HepG2 (cell line): Measurements from ENCODE around the gene STUB1. TPM values are rescaled to one million over a fixed set of nuclear protein-coding genes. Genes with fewer than 3 reads are reported as not detected.
A peak's percentile ranks its signal among the peaks of the same experiment; 100 is the strongest.

Experiments
- ARHGAP35 ChIP-seq: sonication (generic); formaldehyde crosslinking; IDR thresholded peaks from 2 replicates; pipeline ENCODE4 v1.9.0; 2022; ENCODE audit warnings: mild to moderate bottlenecking, inconsistent platforms, moderate library complexity, missing genetic modification reagents, borderline replicate concordance
- CEBPB ChIP-seq: IDR thresholded peaks from 2 replicates; pipeline ENCODE4 v1.6.1; 2011; ENCODE audit warnings: low read depth, low read length, improper control_type of control experiment, borderline replicate concordance
- FIP1L1 ChIP-seq: fragments of 200-400 bp; formaldehyde crosslinking; IDR thresholded peaks from 2 replicates; pipeline ENCODE4 v1.6.1; 2018; ENCODE audit warnings: low read depth, mild to moderate bottlenecking, low read length, moderate library complexity, borderline replicate concordance; ENCODE audit not compliant: insufficient read depth
- KLF6 ChIP-seq: IDR thresholded peaks from 2 replicates; pipeline ENCODE4 v1.8.0; 2016; ENCODE audit warnings: missing biosample characterization, missing genetic modification reagents
- PAXIP1 ChIP-seq: sonication (generic); formaldehyde crosslinking; conservative IDR thresholded peaks from 2 replicates; pipeline ENCODE4 v1.4.0; 2020; ENCODE audit warnings: mild to moderate bottlenecking, missing genetic modification reagents, moderate library complexity
- POLR2AphosphoS5 ChIP-seq: IDR thresholded peaks from 2 replicates; pipeline ENCODE4 v1.6.1; 2012; ENCODE audit warnings: low read depth, low read length
- SIN3A ChIP-seq: IDR thresholded peaks from 2 replicates; pipeline ENCODE4 v1.6.1; 2011; ENCODE audit warnings: low read depth, mild to moderate bottlenecking, control low read depth, low read length, borderline replicate concordance
- TBP ChIP-seq: sonication (generic); formaldehyde crosslinking; IDR thresholded peaks from 2 replicates; pipeline ENCODE4 v1.5.0; 2020; ENCODE audit warnings: missing genetic modification reagents
- THAP7 ChIP-seq: sonication (generic); formaldehyde crosslinking; IDR thresholded peaks from 2 replicates; pipeline ENCODE4 v1.8.1; 2023; ENCODE audit warnings: mild to moderate bottlenecking, missing genetic modification reagents
- ZNF333 ChIP-seq: sonication (generic); formaldehyde crosslinking; IDR thresholded peaks from 2 replicates; pipeline ENCODE4 v1.4.0; 2020; ENCODE audit warnings: mild to moderate bottlenecking, missing genetic modification reagents, borderline replicate concordance
- ZNF33B ChIP-seq: sonication (generic); formaldehyde crosslinking; IDR thresholded peaks from 2 replicates; pipeline ENCODE4 v1.5.1; 2020; ENCODE audit warnings: mild to moderate bottlenecking, missing genetic modification reagents
- ZNF44 ChIP-seq: sonication (generic); formaldehyde crosslinking; IDR thresholded peaks from 2 replicates; pipeline ENCODE4 v1.5.1; 2020; ENCODE audit warnings: mild to moderate bottlenecking, missing genetic modification reagents
- ZNF607 ChIP-seq: sonication (generic); formaldehyde crosslinking; IDR thresholded peaks from 2 replicates; pipeline ENCODE4 v1.5.1; 2020; ENCODE audit warnings: missing genetic modification reagents, mild to moderate bottlenecking, borderline replicate concordance
- ZNF749 ChIP-seq: sonication (generic); formaldehyde crosslinking; IDR thresholded peaks from 2 replicates; pipeline ENCODE4 v1.8.0; 2022; ENCODE audit warnings: mild to moderate bottlenecking, missing genetic modification reagents, moderate library complexity, borderline replicate concordance
- ZNF891 ChIP-seq: sonication (generic); formaldehyde crosslinking; IDR thresholded peaks from 2 replicates; pipeline ENCODE4 v1.5.0; 2020; ENCODE audit warnings: mild to moderate bottlenecking, missing genetic modification reagents
- polyA plus RNA-seq, 8 experiments: library from polyadenylated mRNA; depleted of rRNA in 3 of 8; stranded (reverse) in 7 of 8; unstranded in 1 of 8; fragments of >200 nt; fragmentation: Illumina TruSeq in 4 of 8; extraction: Trizol in 4 of 8; gene quantifications; 2 replicates each; pipeline versions ENCODE4 v1.2.1 to v1.2.3, GENCODE V29; 2011 to 2016; ENCODE audit warnings: low read depth in 4 of 8, missing spikeins in 1 of 8, mixed read lengths in 1 of 8; ENCODE audit not compliant: insufficient read depth in 1 of 8
- total RNA-seq, 5 experiments: library from RNA; depleted of rRNA; stranded (reverse); fragments of >200 nt; fragmentation: Illumina TruSeq; extraction: Trizol; gene quantifications; 2 replicates each; pipeline ENCODE4 v1.2.3, GENCODE V29; 2016; ENCODE audit warnings: low read depth in 1 of 5
- TF ChIP-seq, protein P1 (sequence below): sonication (generic); formaldehyde crosslinking; conservative IDR thresholded peaks from 2 replicates; pipeline ENCODE4 v1.8.1; 2023; ENCODE audit warnings: missing genetic modification reagents
- TF ChIP-seq, protein P2 (sequence below): sonication (generic); formaldehyde crosslinking; IDR thresholded peaks from 2 replicates; pipeline ENCODE4 v1.5.0; 2020; ENCODE audit warnings: missing genetic modification reagents

STUB1 gene
- total and polyA plus RNA-seq, 2 of the 13 experiments (the other 11 are each of a cell fraction or from before 2014, with no cell fraction given), result 52.9 to 78.2 TPM

GRCh38 chr16:679814-680624, at the start of gene STUB1 (continued):
- TF ChIP-seq ZNF749 (CRISPR knock-in tag) (peak; percentile 63; the same call in 1 of the 2 replicates), CEBPB (no peak), POLR2AphosphoS5 (peak; percentile 41), SIN3A (0 out of 2 replicates have a peak, but pooled peaks have one; percentile 5), ARHGAP35 (no peak), THAP7 (no peak), TBP (CRISPR knock-in tag) (no peak), ZNF44 (no peak), ZNF33B (CRISPR knock-in tag) (no peak), ZNF891 (no peak), FIP1L1 (no peak), PAXIP1 (CRISPR knock-in tag) (no peak), ZNF607 (0 out of 2 replicates have a peak, but pooled peaks have one; percentile 62), ZNF333 (CRISPR knock-in tag) (no peak), KLF6 (no peak)
- TF ChIP-seq, protein P1, sequence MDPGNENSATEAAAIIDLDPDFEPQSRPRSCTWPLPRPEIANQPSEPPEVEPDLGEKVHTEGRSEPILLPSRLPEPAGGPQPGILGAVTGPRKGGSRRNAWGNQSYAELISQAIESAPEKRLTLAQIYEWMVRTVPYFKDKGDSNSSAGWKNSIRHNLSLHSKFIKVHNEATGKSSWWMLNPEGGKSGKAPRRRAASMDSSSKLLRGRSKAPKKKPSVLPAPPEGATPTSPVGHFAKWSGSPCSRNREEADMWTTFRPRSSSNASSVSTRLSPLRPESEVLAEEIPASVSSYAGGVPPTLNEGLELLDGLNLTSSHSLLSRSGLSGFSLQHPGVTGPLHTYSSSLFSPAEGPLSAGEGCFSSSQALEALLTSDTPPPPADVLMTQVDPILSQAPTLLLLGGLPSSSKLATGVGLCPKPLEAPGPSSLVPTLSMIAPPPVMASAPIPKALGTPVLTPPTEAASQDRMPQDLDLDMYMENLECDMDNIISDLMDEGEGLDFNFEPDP (CRISPR knock-in tag), result no peak
- TF ChIP-seq, protein P2, sequence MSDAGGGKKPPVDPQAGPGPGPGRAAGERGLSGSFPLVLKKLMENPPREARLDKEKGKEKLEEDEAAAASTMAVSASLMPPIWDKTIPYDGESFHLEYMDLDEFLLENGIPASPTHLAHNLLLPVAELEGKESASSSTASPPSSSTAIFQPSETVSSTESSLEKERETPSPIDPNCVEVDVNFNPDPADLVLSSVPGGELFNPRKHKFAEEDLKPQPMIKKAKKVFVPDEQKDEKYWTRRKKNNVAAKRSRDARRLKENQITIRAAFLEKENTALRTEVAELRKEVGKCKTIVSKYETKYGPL (CRISPR knock-in tag), result no peak
